AG04449 (cell line): ENCODE results near the gene TMC1.

Experiments used
- CTCF ChIA-PET: fragments of 350-600 bp; formaldehyde crosslinking; extraction: SDS; loops from one replicate; lab custom pipeline; 2021; ENCODE audit warnings: antibody characterized with exemption; lab: Yijun Ruan, JAX
- POLR2A ChIA-PET: fragments of 400-600, 350-600 bp; formaldehyde crosslinking; extraction: SDS; loops from one replicate; lab custom pipeline; 2020; ENCODE audit warnings: antibody characterized with exemption, inconsistent platforms; lab: Yijun Ruan, JAX
- DNase-seq: peaks from one replicate; pipeline ENCODE4 v3.0.0-alpha.2; 2010; ENCODE audit warnings: low read depth, low spot score
- H3K4me3 ChIP-seq: 2 replicates; pipeline ENCODE4 v1.5.1; 2011; ENCODE audit warnings: low read depth, mild to moderate bottlenecking, control low read depth, low read length
- TF ChIP-seq, protein P1 (sequence below): IDR thresholded peaks from one replicate; pipeline ENCODE4 v1.5.1; 2011; ENCODE audit warnings: mild to moderate bottlenecking, moderate library complexity, low read length, control low read depth, inconsistent platforms; ENCODE audit not compliant: insufficient read depth; ENCODE audit errors: missing control alignments

Gene TMC1

DNA sequence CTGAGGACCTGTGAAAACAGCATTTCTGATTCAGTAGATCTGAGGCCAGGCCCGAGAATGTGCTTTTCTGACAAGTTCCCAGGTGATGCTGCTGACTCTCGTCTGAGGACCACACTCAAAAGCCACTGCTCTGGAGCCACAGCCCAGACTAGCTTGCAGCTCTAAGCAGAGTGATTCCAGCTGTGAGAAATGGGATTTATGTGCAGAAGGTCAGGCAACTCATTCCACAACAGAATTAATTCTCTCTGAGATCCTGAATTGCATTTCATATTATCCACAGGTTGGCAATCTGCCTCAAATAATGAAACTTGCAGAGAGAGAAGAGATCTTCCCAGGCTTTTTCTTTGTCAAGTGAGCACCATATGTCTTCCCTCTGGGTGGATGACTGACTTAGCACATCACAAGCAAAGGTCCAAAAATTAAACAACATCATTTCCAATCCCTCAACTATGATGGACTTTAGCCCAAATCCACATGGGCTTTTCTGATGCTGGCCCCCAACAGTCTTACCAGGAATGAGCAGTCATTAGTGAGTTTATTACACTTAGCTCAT is 291.2 kb downstream of the TMC1 start:
- POLR2A ChIA-PET: no interaction called here

DNA sequence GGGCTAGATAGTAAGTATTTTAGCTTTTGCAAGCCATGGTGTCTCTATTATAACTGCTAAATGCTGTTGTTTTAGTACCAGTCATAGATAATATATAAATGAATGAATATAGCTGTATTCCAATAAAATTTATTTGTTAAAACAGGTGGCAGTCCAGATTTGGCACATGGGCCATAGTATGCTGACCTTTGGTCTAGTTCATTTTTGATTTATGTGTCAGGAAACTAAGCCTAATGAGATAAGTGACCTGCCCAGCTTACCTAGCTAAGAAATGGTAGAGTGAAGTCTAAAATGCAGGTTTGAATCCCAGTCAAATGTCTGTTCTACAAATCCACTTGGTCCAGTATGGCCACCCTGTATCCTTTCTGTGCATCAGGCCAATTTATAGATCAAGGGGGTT is 292.1 kb downstream of the TMC1 start:
- TF ChIP-seq, protein P1, sequence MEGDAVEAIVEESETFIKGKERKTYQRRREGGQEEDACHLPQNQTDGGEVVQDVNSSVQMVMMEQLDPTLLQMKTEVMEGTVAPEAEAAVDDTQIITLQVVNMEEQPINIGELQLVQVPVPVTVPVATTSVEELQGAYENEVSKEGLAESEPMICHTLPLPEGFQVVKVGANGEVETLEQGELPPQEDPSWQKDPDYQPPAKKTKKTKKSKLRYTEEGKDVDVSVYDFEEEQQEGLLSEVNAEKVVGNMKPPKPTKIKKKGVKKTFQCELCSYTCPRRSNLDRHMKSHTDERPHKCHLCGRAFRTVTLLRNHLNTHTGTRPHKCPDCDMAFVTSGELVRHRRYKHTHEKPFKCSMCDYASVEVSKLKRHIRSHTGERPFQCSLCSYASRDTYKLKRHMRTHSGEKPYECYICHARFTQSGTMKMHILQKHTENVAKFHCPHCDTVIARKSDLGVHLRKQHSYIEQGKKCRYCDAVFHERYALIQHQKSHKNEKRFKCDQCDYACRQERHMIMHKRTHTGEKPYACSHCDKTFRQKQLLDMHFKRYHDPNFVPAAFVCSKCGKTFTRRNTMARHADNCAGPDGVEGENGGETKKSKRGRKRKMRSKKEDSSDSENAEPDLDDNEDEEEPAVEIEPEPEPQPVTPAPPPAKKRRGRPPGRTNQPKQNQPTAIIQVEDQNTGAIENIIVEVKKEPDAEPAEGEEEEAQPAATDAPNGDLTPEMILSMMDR: no peak
- POLR2A ChIA-PET: no interaction called here
- CTCF ChIA-PET: interaction anchor here (1.3 to 2.3 kb wide), 3 partner anchors 9 to 542 kb away, joined by 3 to 13 read pairs (median 7); no protein-coding TSS in a partner anchor
- no peak for DNase-seq
- H3K4me3 ChIP-seq: no peak overlapping the region

More for the DNA sequence above, 291.2 kb downstream of the TMC1 start:
- TF ChIP-seq, protein P1: no peak
- H3K4me3 ChIP-seq: no peak overlapping the region
- CTCF ChIA-PET: interaction anchor here (1.3 to 2.3 kb wide), 3 partner anchors 10 to 541 kb away, joined by 3 to 13 read pairs (median 7); no protein-coding TSS in a partner anchor
- no peak for DNase-seq

DNA sequence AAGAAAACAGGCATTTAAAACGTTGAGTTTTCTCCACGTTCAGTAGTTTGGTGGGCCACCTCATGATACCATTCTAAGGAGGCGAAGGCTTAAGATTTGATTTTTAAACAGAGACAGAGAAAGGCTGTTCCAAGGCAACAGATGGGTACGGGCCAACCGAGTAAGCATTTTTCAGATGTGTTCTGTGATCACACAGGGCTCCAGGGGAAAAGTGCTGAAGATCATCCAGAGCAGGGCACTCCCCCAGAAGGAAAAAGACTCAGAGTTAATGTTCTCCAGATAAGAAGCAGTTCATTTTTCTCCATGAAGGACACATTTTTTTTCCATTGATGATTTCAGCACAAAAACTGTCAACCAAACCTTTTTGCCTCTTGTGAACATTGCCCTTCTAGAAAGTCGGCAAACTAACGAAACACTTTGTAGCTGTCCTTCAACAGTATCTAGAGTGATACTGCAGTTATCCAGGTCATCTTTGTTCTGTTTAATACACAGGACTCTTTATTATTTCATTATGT is 292.7 kb downstream of the TMC1 start:
- CTCF ChIA-PET: interaction anchor here (2.2 to 2.3 kb wide), 2 partner anchors 8 to 534 kb away, joined by 7 to 13 read pairs; no protein-coding TSS in a partner anchor
- POLR2A ChIA-PET: no interaction called here
- no peak for DNase-seq
- TF ChIP-seq, protein P1: no peak
- no peak overlapping the region for H3K4me3 ChIP-seq

DNA sequence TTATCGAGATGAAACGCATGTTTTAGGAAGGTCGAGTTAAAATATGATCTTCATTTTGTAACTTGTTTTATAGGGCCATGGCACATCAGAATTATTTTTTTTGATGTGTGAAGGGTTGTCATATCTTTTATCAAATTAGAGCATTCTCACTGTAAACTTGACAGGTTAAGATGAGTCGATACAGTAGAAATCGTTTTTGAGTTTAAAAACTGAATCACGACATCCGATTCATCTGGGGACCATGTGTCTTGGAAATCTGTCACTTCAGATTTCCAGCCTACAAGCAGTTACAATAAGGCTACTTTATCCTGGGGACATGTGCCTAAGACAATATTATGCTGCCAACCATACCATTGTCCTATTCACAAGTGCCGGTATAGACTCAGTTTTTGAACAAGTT is 295.3 kb downstream of the TMC1 start:
- POLR2A ChIA-PET: no interaction called here
- TF ChIP-seq, protein P1: no peak
- no peak for DNase-seq
- H3K4me3 ChIP-seq: no peak overlapping the region
- CTCF ChIA-PET: interaction anchor here (12.1 kb wide), 1 partner anchor 538 kb away, joined by 274 read pairs; no protein-coding TSS in a partner anchor

DNA sequence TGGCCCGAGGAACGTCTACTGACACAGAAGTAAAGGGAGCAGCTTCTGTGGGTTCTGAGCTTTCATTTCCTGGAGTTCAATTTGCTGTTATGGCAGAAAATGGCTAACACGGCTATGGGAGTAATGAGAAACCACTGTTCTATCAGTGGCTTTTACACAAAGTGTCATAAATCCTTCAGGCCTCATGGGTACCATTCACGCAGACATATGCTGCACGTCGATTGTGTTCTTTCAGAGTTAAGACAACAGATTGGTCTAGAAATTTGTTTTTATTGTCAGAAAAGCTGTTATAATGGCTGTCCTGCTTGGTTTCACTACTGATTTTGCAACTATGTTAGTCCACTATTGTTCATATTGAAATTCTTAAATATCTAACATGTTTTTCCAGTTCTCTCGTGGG is 296.0 kb downstream of the TMC1 start:
- DNase-seq: no peak
- TF ChIP-seq, protein P1: no peak
- ChIA-PET CTCF (interaction anchor here (1.0 to 12.1 kb wide), 3 partner anchors 525 to 778 kb away, joined by 3 to 274 read pairs (median 5); no protein-coding TSS in a partner anchor), POLR2A (no interaction called here)
- no peak overlapping the region for H3K4me3 ChIP-seq

DNA sequence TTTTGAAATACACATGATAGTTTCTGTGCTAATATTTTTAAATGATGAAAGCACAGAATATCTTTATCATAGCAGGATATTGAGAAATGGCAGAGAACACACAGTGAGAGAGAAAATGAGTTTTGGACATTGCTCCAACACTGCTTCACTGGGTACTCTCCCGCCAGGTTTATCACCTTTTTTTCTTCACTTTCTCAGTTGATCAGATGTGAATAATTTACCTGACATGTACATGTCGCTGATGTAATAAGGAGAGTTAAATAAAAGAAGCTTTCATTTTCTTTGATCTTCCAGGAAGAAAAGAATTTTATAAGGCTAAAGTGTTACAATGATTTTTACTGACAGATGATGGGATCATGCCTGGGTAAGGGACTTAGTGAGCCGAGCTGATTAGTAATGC is 297.0 kb downstream of the TMC1 start:
- ChIA-PET POLR2A (no interaction called here), CTCF (interaction anchor here (0.7 to 12.1 kb wide), 8 partner anchors 9 to 793 kb away, joined by 3 to 274 read pairs (median 3); partner anchors contain the start of gene ZFAND5)
- no peak overlapping the region for H3K4me3 ChIP-seq
- TF ChIP-seq, protein P1: no peak
- DNase-seq: no peak
